Measurements from ENCODE around the gene NR0B1.
A peak's percentile ranks its signal among the peaks of the same experiment; 100 is the strongest.

The NR0B1 gene

GRCh38 chrX:30309139-30309571, at the start of gene NR0B1:
Gene NR0B1 (minus strand): TSS chrX:30309390. CDS start chrX:30309363, 27 bp downstream.
- peak; percentile 72 for DNase-seq

GRCh38 chrX:30349946-30350345, 40.8 kb upstream of the NR0B1 start:
- no peak for DNase-seq

DNA sequence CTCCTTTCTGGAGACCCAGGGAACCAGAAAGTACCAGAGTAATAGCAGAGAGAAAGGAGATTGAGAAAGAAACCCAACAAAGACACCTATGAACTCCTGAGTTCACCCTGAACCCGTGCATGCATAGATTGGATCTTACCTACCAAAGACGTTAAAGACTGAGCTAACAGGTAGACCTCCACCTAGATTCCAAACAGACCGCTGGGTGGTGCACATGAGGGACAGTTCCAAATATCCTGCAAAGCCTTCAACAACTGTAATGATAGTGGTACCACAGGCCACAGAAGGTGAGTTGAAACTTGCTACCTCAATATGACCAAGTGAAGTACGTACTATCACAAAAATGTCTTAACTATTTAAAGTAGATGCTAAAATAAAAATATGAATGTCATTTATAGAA, 34.0 kb upstream of the NR0B1 start:
- DNase-seq: no peak

GRCh38 chrX:30340753-30341152, 31.6 kb upstream of the NR0B1 start:
- no peak for DNase-seq

GRCh38 chrX:30327762-30328161, 18.6 kb upstream of the NR0B1 start:
- DNase-seq: no peak

DNA sequence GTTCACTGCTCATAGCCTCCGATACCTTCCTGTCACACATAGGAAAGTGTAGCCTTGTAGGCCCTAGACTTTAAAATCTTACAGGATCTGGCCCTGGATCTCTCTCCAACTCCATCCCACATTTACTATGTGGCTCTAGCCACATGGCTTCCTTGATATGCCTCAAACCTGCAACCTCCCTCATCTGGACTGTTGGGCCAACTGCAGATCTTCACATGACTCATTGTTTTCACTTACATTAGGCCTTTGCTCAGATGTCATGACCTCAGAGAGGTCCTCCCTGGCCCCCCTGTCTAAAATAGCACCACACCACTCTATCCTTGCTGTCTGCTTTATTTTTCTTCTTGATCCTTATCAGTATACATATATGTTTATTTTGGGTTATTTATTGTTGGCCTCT, 8.1 kb upstream of the NR0B1 start:
- no peak for DNase-seq

DNA sequence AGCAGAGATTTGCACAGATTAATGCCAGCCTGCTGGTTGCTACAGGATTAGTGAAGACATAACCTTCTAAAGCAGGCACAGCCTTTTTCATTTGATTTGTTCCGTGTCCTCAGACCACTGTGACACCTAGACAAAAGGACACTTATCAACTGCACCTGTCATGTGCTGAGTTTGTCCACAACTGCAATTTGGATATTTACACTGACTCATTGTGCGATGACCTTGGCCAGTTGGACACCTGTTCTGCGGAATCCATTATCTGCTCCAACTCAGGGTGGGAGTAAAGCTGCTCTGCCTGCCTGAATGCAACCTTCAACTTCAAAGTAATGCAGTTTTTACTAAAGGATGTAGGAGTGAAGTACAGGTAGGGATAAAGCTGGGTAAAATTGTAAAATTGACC, 4.1 kb upstream of the NR0B1 start:
- peak; percentile 72 for DNase-seq

DNA sequence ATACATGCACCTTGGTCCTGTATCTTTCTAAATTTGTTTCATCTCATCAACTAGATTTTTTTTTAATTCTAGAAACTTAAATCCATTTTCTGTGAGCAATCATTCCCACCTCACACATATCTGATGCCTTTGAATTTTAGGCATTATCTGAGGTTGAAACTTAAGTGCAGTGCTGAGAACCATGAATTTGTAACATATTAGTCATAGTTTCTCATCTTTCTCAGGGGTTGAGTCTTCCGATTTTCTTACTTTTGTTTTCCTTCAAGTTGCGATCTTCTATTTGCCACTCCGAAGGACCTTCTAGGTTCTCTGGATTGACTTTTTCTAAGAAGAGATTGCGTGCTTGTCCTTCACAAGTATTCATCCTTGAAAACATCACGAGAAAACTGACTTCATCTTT, 3.7 kb upstream of the NR0B1 start:
- DNase-seq: no peak

GRCh38 chrX:30310429-30311206, 1.4 kb upstream of the NR0B1 start:
- no peak for DNase-seq

DNA sequence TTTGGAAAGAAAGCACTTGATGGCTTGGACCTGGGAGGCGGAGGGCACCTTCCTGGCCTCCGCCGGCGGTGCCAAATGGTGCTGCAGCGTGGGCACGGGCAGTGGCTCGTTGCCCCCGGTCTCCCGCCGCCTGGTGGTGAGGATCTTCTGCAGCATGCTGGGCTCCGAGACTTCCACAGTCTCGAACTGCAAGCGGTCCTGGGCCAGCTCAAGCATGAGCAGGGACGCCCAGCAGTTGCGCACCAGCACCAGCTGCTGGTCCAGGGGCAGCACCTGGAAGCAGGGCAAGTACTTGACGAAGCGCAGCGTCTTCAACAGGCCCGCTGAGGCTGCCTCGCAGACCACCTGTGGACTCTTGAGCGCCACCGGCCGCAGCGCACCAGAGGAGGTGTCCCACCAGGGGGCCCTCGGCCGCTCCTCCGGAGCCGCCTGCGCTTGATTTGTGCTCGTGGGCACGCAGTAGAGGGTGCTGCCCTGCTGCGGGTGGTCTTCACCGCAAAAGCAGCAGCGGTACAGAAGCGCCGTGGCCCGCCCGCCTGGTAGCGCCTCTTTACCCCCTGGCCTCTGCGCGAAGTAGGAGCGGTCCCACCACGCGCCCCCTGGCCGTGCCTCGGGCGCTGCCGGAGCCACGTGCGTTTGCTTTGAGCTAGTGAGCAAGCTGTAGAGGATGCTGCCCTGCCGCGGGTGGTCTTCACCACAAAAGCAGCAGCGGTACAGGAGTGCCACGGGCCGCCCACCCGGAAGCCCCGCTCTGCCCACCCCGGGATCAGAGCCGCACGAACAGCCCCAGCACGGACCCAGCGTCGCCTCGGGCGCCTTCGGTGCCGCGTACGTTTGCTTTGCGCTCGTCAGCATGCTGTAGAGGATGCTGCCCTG, 689 bp downstream of the NR0B1 start:
- peak; percentile 10 for DNase-seq

DNA sequence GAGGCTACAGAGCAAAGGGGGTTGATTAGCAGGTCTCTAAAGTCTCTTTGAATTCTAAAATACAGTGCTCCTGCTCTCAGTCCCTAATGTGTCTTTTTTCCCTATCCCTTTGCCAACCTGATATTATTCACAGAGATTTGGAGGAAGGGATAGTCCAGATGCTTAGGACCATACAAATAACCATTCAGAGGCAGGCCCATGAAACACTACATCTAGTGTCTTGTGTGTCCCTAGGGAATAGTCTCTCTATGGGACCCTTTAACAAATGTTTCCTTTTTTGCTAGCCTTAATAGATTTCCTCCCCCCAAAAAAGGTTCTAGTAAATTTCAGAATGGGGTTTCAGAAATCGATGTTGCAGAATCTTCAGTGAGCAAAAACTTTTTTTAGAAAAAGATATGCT, 1.7 kb downstream of the NR0B1 start:
- DNase-seq: no peak

- DNase-seq: no peak
Measured at GRCh38 chrX:30304866-30305265, 4.3 kb downstream of the NR0B1 start.

DNA sequence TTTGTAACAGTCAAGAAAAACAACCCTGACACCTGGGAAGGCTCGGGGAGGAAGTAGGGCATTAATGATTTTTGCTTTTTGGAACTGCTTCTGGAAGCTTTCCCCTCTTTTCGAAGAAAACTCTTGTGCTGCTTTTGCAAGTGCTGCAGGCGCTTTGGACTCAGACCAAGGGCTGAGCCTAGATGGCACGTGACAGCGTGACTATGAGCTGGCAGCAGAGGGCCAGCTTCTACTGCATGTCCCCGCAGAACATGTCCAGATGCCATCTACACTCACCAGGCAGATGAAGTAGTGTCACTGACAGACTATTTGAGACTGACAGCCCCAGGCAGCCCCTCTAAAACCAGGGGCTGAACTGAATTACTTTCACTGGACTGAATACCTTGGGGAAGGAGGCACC, 6.2 kb downstream of the NR0B1 start:
- no peak for DNase-seq

- DNase-seq: no peak
Measured at GRCh38 chrX:30301963-30302362, 7.2 kb downstream of the NR0B1 start.

GRCh38 chrX:30301208-30301607, 8.0 kb downstream of the NR0B1 start:
- no peak for DNase-seq

- no peak for DNase-seq
Measured at GRCh38 chrX:30296408-30297254, 12.6 kb downstream of the NR0B1 start.

DNA sequence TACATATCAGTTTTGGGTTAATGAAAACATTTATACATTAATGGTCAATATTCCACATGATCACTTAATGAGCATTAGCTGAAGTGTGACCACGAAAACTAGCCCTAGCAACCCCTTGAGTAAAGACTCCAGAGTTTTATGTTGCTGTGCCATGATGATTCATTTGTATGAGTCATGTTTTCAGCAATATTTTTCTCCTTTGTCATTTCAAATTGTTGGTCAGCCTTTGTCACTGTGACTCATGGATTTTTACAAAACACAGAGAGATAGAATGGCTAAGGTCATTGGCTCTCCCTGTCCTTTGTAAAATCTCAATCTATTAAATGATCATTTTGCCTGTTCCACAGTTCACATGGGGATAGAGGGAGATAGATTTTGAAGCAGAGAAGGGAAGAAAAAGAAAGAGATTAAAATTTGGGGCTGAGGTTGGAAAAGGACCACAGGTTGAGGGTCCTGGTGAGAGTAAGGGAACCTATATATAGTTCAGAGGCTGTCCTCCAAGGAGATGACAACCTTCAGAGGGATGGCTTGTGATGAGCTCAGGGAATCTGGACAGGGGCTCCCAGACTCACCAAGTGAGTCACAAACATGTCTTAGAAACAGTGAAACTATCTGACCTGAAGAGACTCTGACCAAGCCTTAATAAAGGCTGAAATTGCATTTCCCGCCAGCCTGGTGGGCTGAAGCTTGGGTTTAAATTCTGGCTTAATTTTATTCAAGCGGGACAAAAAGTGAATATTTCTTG, 25.6 kb downstream of the NR0B1 start:
- DNase-seq: no peak

GRCh38 chrX:30282527-30282926, 26.7 kb downstream of the NR0B1 start:
- DNase-seq: no peak

GRCh38 chrX:30280428-30280827, 28.8 kb downstream of the NR0B1 start:
- DNase-seq: no peak

- no peak for DNase-seq
Measured at GRCh38 chrX:30278365-30278764, 30.8 kb downstream of the NR0B1 start.

GRCh38 chrX:30275498-30275897, 33.7 kb downstream of the NR0B1 start:
- no peak for DNase-seq

DNA sequence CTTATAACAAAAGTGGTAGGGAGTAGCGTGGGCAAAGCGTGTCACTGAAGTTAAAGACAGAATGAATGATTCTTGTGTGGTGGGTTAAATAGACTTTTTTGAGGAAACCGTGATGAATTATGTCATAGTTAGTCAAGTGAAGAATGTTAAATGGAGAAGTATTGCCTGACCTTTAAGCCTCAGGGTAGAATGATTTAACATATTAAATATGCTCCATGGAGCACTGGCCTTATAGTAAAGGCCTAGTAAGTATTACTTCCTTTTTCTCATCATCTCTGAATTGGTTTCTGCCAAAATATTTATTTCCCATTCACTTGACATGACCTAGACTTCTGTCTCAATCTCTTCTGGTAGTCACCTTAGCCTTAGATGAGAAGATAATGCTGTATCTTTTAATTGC, 38.6 kb downstream of the NR0B1 start:
- DNase-seq: no peak

Measured in NCI-H774 (cell line).